CD4-positive, alpha-beta T cell treated with Interleukin-17A for 1 hour (primary cell): ENCODE measurements around the gene ADARB1.
"Not testable (repeated sequence)": the region's sequence is repeated elsewhere in the genome, so short reads cannot be mapped to it uniquely, and the experiment has no call there.

Source experiments
- DNase-seq: peaks from one replicate; pipeline ENCODE4 v3.0.0-alpha.2; 2020

Gene ADARB1, protein sequence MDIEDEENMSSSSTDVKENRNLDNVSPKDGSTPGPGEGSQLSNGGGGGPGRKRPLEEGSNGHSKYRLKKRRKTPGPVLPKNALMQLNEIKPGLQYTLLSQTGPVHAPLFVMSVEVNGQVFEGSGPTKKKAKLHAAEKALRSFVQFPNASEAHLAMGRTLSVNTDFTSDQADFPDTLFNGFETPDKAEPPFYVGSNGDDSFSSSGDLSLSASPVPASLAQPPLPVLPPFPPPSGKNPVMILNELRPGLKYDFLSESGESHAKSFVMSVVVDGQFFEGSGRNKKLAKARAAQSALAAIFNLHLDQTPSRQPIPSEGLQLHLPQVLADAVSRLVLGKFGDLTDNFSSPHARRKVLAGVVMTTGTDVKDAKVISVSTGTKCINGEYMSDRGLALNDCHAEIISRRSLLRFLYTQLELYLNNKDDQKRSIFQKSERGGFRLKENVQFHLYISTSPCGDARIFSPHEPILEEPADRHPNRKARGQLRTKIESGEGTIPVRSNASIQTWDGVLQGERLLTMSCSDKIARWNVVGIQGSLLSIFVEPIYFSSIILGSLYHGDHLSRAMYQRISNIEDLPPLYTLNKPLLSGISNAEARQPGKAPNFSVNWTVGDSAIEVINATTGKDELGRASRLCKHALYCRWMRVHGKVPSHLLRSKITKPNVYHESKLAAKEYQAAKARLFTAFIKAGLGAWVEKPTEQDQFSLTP

DNA sequence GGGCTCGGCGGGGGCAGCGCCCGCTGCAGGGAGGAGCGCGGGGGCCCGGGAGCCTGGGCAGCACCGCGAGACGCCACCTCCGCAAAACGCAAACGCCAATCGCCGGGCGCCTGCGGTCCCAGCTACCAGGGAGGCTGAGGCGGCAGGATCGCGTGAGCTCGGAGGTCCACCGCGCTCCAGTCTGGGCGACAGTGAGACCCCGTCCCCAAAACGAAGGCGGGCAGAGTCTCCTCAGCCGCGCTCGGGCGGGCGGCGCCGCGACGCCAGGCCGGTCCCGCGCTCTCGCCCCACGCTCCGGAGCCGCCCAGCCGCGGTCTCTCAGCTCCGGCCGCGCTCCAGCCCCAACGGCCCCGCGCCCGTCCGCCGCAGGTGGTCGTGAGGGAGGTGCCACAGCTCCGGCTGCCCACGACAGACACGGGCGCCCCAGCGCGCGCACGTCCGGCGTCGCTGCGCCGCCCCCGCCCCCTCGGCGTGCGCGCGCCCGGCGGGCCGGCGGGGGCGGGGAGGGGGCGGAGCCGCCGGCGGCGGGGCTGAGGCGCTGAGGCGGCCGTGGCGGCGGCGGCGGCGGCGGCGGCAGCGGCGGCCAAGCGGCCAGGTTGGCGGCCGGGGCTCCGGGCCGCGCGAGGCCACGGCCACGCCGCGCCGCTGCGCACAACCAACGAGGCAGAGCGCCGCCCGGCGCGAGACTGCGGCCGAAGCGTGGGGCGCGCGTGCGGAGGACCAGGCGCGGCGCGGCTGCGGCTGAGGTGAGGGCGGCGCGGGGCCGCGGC is at the start of gene ADARB1:
Gene ADARB1 (plus strand): TSS at position 533 of the 770 bp plus-strand sequence. CDS start 97,077 bp downstream, outside the sequence.
- peak; percentile 62 for DNase-seq

DNA sequence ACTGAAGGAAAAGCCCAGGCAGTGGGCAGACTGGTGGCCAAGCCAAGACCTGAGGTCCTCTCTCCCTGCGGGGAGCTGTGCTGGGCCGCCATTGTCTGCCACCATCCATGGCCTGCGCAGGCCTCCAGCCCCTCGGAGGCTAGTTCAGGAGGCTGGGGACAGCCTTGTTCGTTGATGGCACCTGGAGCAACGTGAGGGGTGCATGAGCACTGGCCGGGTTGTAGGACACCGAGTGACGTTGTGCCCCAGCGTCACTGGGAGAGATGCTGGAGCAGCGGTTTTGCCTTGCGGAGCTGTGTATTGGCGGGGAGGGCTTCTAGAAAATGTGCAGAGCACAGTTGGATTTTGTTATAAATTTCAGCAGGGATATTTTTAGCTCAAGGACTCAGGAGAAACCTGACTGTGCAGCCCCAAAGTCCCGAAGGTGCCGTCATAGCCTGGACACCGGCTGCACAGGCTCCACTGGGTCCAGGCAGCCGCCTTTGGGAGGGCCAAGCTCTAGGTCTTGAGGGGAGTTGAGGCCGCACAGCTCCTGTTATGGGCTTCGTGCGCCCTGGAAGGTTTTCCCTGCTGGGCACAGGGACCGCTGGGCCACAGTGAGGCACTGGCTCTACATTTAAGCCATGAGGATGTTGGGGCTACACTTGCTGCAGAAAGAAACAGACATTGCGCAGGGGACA is 48.2 kb upstream of the ADARB1 start:
- DNase-seq, result no peak

DNA sequence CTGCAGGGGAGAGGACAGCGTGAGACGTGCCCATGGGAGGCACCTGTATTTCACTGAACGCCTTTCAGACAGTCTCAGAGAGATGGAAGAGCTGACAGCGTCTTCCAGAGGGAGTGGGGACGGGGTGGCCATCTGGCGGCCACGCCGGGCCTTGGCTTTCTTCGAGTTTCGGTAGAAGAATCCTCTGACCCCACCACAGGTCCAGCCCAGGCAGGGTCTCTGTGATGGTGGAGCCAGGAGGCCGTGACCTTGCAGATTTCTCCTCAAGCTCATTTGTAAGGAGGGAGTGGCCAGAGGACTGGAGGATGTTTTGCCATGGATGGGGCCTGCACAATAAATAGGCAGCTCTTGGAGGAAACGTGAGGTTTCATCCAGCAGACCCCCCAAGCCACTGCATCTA is 47.6 kb upstream of the ADARB1 start:
- no peak for DNase-seq

DNA sequence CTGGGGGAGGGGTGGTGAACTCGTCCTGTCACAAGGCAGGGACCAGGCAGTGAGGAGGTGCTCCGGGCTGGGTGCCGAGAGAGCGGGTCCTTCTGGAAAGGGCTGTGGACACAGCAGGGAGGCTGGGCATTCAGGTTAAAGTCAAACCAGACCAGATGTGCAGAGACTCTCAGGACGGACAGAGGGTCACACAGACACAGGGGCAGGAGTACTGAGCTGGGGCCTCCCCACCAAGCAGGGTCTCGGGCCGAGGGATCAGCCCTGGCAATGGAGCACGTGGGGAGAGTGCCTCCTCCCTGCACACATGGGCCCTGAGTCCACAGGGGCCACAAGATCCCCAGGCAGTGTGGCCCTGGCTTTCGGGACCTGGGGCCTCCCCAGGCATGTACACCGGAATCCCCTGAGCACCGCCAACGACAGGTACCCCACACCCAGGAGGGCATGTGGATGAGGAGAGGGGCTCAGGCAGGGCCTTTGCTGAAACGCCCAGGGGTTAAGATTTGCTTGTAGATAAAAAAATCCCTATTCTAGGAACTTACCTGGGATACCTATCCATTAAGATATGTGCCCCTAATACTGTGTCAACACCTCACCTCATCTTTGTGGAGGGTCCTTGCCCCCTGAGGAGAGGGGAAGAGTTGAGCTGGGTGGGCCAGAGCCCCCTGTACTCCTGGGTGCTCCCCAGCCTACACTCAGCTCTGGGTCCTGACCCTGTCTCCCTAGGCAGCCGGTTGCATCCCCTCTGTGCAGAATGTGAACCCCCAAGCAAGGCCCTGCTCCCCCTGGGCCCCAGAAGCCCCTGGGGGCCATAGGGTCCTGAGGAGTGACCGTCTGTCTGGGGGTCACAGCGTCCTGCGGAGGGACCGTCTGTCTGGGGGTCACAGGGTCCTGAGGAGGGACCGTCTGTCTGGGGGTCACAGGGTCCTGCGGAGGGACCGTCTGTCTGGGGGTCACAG is 46.9 kb upstream of the ADARB1 start:
- DNase-seq, result no peak

DNA sequence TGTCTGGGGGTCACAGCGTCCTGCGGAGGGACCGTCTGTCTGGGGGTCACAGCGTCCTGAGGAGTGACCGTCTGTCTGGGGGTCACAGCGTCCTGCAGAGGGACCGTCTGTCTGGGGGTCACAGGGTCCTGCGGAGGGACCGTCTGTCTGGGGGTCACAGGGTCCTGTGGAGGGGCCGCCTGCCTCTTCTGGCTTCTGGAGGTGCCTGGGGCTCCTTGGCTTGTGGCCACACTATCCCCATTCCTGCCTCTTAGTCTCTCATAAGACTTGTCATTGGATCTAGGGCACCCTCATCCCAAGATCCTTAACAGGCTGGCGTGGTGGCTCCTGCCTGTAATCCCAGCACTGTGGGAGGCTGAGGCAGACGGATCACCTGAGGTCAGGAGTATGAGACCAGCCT is 45.7 kb upstream of the ADARB1 start:
- DNase-seq, result not testable (repeated sequence)

DNA sequence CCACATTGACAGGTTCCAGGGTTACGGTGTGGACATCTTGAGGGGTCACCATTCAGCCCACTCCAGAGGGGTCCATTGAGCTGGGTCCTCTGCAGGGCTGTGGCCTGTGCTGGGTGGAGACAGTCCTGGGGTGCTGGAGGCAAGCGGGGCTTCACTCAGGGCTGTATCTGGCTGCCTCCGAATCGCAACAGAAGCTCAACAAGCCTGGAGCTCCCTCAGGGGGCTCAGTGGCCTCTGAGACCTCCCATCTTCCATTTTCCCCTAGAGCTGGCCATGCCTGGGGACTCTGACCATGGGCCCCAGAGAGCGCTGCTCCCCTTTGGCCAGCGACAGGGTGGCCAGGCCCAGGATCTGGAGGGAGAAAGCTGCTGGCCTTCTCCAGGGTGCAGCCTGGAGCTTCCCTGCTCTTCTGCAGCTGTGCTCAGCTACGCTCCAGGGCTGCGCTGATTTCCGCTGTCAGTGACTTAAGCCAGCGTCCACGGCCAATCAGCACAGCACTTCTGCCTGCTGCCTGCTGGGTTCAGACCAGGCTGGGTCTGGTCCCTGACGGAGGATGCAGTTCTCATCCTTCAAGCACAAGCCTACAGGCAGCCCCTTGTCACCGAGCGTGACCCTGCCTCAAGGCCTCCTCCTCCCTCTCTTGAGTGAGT is 45.0 kb upstream of the ADARB1 start:
- no peak for DNase-seq

DNA sequence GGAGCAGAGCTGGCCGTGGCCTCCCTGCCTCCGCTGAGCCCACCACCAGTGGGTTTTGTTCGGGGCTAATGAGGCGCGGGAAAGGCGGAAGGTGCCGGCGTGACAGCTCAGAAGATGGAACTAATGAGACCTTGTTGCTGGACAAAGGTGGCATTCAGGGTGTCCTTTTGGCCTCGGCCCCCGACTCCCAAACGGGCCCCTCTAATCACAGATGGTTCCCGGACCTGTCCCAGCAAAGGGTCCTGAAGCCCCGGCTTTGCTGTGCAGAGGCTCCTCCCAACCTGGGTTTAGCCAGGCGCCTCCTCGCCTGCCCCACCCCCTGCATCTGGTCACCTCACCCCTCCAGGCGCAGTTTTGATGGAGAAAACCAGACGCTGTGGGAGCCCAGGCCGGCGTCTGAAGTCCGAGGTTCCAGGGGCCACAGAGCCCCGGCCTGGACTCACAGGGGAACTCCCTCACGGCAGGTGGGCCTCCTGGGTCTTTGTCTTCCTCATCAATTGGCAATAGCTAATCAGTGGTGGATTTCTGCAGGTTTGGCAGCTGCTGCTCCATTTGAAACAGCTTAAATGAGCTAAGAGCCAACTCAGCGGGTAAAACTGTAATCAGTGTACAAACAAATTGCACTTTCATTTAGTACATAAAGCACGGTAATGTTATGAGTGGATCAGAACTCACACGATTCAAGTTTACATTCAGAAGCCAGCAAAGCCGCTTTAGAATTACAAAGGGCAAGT is 44.3 kb upstream of the ADARB1 start:
- DNase-seq, result no peak

DNA sequence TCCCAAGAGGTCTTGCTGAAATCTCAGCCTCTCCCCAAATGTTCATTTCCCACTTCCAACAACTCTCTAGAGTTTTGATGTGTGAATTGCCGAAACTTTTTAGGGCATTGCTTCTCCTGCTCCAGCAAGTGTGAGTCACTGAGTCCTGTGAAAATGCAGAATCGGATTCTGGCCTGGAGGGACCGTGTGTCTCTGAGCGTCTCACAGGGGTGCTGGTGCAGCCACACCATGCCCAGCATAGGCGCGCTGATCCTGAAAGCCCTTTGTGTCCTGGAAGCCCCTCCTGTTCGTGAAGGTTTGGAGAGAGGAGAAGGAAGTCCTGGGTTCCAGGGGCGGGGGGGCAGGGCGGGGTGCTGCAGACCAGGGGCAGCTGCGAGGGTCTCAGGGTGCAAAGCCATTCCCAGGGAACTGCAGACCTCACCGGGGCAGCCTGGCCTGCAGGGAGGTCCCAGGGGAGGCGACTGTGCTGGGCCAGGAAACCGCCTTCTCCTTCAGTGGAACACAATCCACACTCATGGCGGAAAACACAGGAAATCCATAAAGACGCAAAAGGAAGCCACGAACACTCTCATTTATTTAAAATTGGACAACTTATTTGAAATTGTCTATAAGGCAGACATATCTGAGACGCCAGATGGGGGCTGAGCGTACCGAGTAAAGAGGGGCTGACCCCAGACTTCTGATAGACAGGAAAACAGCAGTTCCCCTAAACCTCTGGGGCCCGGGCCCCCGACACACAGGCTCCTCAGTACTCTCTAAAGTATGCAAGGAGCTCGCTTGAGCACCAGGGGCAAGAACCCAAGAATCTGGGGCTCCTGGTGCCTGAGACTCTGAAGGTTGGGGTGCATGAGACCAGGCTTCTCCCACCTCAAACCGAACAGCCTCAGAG is 43.5 kb upstream of the ADARB1 start:
- no peak for DNase-seq

DNA sequence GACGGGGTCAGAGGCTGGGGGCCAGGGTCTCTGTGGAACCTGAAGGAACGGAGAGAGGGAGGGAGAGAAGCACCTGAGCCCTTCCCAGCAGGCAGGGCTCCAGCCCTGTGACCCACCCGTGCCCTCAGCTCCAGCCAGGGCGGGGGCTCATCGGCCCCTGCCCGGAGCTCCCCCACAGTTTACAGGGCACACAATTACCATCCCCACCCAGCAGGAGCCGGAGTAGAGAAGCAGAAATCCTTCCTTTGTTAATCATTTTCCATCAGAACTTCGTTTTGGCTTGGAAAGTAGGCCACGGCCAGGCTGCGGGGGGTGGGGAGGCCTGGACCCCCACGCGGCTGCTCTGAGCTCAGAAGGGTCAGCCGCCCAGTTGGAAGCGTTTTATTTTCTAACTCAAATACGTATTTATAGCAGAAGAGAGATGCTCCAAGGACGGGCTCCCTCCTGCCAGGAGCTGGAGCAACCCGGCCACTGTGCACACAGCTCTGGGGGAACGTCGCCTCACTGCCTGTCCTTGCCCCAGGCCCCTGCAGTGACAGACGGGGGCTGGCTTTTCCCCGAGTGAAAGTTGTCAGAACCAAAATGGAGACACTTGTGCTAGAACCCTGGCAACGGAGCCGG is 42.7 kb upstream of the ADARB1 start:
- no peak for DNase-seq

DNA sequence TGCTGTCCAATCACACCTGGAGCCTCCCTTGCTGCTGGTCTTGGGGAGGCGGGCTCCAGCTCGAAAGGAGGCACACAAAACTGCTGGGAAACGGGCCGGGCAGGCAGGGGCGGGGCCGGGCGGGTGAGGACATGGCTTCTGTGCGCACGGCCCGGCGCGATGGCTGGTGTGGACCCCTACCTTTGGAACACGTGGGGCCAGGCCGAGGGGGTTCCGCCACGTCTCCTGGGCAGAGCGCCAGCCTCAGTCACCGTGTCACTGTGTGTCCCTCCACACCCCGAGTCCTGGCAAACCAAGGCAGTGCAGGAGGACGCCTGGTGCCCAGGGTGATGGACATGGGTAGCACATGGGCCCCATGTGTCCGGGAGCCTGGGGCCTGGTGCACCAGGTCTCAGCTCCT is 42.0 kb upstream of the ADARB1 start:
- no peak for DNase-seq

DNA sequence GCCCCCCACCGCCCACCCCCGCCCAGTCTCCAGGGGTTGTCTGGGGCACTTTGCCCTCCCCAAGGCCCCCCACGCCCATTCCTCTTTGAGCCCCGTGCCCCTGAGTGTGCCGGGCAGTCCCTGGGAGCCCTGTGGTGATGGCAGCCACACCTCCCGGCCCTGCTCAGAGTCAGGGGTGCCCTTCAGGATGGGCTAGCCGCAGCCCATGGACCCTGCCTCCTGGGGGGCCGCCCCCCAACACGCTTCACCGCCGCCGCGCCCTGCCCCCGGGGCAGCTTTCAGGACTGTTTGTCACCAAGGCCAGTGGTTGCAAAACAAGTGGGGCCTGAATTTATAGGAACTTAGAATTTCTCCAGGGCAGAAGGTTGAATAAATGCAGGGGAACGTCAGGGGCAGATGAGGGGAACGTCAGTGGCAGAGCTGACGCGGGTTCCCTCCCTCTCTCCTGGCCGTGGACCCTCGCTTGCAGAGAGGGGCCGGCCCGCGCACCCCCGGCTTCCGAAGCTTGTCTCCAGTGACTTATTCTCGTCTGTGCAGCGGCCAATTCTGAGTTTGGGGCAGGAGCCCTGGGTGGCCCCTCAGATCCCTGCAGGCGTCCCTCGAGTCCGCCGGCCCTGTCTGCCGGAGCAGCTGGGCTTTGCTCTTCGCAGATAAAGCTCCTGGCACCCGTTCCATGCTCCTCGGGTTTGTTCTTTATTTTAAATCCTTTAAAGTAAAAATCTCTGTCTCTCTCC is 41.2 kb upstream of the ADARB1 start:
- DNase-seq, result no peak

DNA sequence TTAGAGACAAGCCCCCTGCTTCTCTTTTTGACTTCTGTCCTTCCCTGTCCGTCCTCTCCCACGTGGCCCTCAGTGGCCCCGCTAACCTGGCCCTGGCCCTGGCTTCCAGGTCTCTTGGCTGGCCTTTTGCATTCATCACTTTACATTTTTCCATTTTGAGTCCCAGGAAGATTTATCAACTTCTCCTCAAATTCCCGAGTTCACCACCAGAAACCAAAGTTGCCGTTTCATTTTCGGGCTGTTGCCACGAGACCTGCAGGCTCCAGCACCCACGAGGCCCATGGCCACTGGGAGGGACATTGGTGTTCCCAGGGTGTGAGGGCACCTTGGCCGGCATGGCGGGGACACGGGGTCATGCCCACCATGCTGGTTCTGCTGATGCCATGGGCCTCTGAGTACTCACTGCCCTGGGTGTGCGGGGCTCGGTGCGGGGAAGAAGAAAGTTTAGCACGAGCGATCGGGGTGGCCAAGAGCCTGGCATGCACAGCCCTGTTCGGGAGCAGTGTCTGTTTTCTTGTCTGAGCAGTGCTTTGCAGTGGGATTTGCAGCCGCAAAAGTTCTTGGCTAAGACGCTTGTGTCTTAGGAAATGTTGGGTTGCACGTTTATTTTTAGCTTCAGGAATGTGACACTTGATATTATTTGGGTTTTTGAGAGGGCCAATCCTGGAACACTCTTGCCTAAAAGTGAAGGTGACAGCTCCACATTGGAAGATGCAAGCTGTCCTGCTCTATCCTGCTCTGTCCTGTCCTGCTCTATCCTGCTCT is 40.4 kb upstream of the ADARB1 start:
- DNase-seq, result no peak

DNA sequence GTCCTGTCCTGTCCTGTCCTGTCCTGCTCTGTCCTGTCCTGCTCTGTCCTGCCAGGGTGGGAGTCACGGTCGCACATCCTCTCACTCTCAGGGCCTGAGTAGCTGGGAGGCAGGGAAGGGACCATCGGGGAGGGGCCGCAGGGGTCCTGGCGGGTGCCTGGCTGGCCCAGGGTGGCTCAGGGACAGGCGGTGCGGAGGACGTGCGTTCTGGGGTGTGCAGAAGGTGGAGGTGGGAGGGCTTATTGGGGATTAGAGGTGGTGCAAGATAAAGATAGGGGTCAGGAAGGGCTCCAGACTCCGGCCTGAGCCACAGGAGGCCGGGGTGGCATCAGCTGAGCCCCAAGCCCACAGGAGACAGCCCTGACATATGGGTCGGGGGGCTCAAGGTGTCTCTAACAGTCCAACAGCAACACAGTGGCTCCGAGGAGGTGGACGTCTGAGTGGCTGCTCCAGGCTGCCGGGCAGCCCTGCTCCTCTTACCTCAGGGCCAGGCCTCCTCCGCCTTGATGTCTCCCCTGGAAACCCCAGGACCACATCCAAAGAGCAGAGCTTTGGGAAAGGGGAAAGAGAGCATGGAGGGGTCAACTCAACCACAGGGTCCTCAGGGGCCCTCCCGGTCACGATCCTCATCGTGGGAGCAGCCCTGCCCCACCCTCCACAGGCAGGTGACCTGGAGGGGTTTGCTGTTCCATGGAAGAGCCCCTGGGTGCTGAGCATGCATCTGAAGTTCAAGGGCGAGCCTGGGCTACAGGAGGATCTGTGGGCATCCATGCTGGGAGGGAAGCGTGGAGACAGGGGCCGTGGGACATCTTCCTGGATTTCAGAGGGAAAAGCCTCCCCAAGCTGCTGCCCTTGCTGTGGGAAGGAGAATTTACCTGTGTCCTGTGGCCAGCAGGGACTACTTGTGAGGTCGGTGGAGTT is 39.6 kb upstream of the ADARB1 start:
- DNase-seq, result no peak

DNA sequence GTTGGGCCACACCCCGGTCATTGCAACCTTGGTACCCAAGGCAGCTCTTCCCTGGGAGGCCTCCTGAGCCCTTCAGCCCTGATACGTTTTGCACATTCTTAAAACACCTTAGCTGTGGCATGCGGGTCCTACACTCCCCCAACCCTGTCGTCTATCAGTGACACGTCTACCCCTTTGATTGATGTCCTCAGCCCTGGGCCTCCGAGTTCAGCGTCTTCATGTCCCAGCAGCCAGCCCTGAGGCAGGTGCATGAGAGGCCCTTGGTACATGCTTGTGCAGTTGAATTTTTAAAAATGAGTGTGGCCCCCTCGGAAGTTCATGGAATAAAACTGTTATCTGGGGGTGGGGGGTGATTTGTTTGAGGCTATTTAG is 38.9 kb upstream of the ADARB1 start:
- no peak for DNase-seq

DNA sequence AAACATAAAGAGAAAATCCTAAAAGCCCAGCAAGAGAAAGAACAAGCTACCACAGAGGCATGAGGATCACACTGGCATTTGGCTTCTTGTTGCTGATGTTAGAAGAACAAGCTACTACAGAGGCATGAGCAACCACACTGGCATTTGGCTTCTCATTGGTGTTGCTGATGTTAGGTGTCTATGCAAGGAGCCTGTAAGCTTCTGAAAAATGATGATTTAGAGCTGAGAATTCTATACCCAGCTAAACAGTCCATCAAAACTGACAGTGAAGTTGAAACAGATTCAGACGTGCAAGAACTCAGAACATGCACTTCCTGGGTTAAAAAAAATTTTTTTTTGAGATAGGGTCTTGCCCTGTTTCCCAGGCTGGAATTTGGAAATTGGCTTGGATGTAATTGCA is 37.8 kb upstream of the ADARB1 start:
- no peak for DNase-seq

DNA sequence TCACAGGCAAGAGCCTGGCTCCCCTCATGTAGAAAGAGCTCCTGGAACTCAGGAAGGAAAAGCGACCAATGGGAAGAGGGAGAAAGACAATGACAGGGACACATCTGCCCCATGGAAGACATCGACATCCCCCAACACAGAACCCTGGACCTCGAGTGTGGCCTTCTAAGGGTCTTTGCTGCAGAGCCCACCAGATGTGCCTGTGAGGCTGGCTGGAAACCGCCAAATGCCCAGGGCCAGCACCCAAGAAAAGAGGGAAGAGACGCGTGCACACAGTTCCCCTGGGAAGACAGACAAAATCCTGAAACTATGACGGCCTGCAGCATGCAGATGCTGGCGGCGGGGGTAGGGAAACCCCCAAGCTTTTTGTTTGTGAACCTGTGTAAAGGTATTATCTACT is 36.4 kb upstream of the ADARB1 start:
- no peak for DNase-seq
